Natural killer cell (primary cell): Measurements from ENCODE around the gene NCSTN. TPM values are rescaled to one million over a fixed set of nuclear protein-coding genes. Genes with fewer than 3 reads are reported as not detected.

ENCODE experiments used
- ATAC-seq, 3 donors: fragments of 150-1000 bp in 2 of 3; fragments of 200-7000 bp in 1 of 3; cut with Tn5 transposase; 1 replicate in 1 of 3; 2 replicates in 2 of 3; pipeline ENCODE4 v1.10.0; 2021; ENCODE audit warnings: mild to moderate bottlenecking in 2 of 3, moderate library complexity in 2 of 3
- DNase-seq, 2 donors: peaks; one replicate each; pipeline versions ENCODE4 v3.0.0 to v3.0.0-alpha.2; 2013 to 2021; ENCODE audit warnings: mixed read lengths in 1 of 2
- H3K27ac ChIP-seq: one replicate; pipeline ENCODE4 v1.5.1; 2013; ENCODE audit warnings: mild to moderate bottlenecking, low read length
- H3K27me3 ChIP-seq: one replicate; pipeline ENCODE4 v1.6.1; 2013; ENCODE audit warnings: low read length; ENCODE audit not compliant: control insufficient read depth, insufficient read depth
- H3K36me3 ChIP-seq: one replicate; pipeline ENCODE4 v1.6.1; 2013; ENCODE audit warnings: low read length; ENCODE audit not compliant: control insufficient read depth, insufficient read depth
- H3K4me1 ChIP-seq: one replicate; pipeline ENCODE4 v1.6.1; 2013; ENCODE audit warnings: low read length; ENCODE audit not compliant: control insufficient read depth, insufficient read depth
- H3K4me3 ChIP-seq: one replicate; pipeline ENCODE4 v1.5.1; 2013; ENCODE audit warnings: low read length
- H3K9me3 ChIP-seq: one replicate; pipeline ENCODE4 v1.6.1; 2013; ENCODE audit warnings: low read length; ENCODE audit not compliant: control insufficient read depth, insufficient read depth
- H3K27ac Mint-ChIP-seq, 2 donors: one replicate each; pipeline ENCODE4 v1.8.0; 2022; ENCODE audit warnings: mild to moderate bottlenecking in 2 of 2, mixed read lengths in 2 of 2, moderate library complexity in 1 of 2
- H3K27me3 Mint-ChIP-seq, 2 donors: one replicate each; pipeline ENCODE4 v1.8.0; 2022; ENCODE audit warnings: low read depth in 2 of 2, mixed read lengths in 2 of 2
- H3K36me3 Mint-ChIP-seq: one replicate; pipeline ENCODE4 v1.8.0; 2022; ENCODE audit warnings: mixed read lengths
- H3K4me1 Mint-ChIP-seq, 2 donors: one replicate each; pipeline ENCODE4 v1.8.0; 2022; ENCODE audit warnings: mixed read lengths in 2 of 2
- H3K4me3 Mint-ChIP-seq: one replicate; pipeline ENCODE4 v1.8.0; 2022; ENCODE audit warnings: mild to moderate bottlenecking, moderate library complexity, mixed read lengths
- H3K9me3 Mint-ChIP-seq, 2 donors: one replicate each; pipeline ENCODE4 v1.8.0; 2022; ENCODE audit warnings: mixed read lengths in 2 of 2
- WGBS: methylation state at CpG from one replicate; pipeline ENCODE4 v1.1.7; 2013; ENCODE audit warnings: missing lambda C conversion rate; ENCODE audit not compliant: insufficient coverage; 5-methylcytosine and 5-hydroxymethylcytosine counted together
- intact Hi-C: fragments of 100-400 bp; cut with micrococcal nuclease; formaldehyde crosslinking; loops from one replicate; pipeline ENCODE4 v1.14.2; 2022
- total RNA-seq, 4 donors: library from RNA; stranded (reverse); fragments of 120-200 nt in 1 of 4; gene quantifications; one replicate each; pipeline versions ENCODE4 v1.2.3 to v1.2.4, GENCODE V29; 2013 to 2022
- TF ChIP-seq, protein P1 (sequence below): fragments of 200-600 bp; IDR thresholded peaks from one replicate; pipeline ENCODE4 v1.8.0; 2022; ENCODE audit warnings: antibody characterized with exemption

The NCSTN gene
- total RNA-seq, 3 donors from 2014 or later (not counting 1 experiment from before 2014, with no cell fraction given) = 104 to 140 (median 110) TPM

DNA sequence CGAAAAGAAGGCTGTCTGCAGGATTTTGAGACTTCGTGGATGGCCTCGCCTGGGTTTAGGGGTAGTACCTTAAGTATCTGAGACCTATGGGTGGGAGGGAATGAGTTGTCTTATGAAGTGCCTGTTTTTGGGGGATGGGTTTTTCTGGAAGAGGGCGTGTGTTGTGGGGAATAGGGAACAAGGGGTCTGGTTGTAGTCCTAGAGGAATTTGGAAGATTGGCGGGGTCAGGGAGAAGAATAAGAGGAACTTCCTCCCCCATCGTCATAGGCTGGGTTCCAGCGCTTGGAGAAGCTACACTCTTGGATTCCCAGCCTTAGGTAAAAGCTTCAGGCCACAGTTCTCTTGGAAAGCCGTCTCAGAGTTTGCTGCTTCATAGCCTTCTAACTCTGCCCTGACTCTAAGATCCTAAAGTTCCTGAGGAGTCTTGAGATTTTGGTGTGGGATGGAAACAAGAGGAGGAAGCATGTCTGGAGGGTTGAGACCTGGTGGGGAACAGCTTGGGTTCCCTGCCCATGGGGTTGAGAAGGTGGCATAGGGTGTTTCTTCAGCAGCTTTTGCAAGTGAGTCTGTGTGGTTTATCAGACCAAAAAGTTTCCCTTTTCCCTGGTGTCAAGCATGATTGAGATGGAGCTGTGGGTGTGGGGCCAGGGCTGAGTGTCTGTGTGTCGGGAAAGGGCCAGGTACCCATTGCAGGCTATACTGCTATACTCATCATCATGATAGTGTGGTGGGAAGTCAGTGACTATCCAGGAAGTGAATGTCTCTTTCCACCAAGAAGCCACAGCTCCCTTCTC lies 59.0 kb downstream of the NCSTN start:
- Histone ChIP-seq H3K36me3 (no peaks in the 10 kb centered on the region), H3K27ac (no peak overlapping the region), H3K9me3 (no peaks in the 10 kb centered on the region), H3K4me3 (no peak overlapping the region), H3K4me1 (peaks cover 15% of the 10 kb centered on the region), H3K27me3 (peaks cover 19% of the 10 kb centered on the region)
- Mint-ChIP-seq H3K36me3 (no peaks in the 10 kb centered on the region), H3K4me1 (peaks cover 0 to 24% of the 10 kb centered on the region in 2 donors), H3K27ac (no peak overlapping the region), H3K27me3 (peaks cover 18 to 22% of the 10 kb centered on the region in 2 donors), H3K9me3 (no peaks in the 10 kb centered on the region), H3K4me3 (peak overlapping the region; percentile 25)
- intact Hi-C loops = no loop called here
- DNase-seq (no peak), ATAC-seq (no peak)
- WGBS = 85% methylated on average over 7 of the region's 9 CpGs
- TF ChIP-seq, protein P1, sequence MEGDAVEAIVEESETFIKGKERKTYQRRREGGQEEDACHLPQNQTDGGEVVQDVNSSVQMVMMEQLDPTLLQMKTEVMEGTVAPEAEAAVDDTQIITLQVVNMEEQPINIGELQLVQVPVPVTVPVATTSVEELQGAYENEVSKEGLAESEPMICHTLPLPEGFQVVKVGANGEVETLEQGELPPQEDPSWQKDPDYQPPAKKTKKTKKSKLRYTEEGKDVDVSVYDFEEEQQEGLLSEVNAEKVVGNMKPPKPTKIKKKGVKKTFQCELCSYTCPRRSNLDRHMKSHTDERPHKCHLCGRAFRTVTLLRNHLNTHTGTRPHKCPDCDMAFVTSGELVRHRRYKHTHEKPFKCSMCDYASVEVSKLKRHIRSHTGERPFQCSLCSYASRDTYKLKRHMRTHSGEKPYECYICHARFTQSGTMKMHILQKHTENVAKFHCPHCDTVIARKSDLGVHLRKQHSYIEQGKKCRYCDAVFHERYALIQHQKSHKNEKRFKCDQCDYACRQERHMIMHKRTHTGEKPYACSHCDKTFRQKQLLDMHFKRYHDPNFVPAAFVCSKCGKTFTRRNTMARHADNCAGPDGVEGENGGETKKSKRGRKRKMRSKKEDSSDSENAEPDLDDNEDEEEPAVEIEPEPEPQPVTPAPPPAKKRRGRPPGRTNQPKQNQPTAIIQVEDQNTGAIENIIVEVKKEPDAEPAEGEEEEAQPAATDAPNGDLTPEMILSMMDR = no peak

DNA sequence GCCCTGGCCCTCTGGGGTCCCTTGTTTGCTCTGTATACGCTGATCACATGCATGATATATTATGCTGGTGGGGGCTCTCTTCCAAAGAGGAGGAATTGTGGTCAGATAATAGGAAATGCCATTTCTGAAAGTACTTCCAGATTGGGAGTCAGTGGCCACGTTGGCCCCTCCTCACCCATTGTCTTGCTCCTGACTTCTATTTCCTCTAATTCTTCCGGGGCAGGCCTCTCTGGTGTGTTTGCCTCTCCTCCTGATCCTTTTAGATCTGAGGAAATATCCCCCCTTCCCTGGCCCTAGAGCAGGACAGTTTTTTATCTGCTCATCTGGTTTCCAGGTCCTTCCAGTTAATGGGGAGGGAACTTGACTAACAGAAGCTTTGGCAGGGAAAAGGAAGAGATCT lies 60.1 kb downstream of the NCSTN start:
- Mint-ChIP-seq H3K4me1 (peaks cover 0 to 24% of the 10 kb centered on the region in 2 donors), H3K36me3 (no peaks in the 10 kb centered on the region)

DNA sequence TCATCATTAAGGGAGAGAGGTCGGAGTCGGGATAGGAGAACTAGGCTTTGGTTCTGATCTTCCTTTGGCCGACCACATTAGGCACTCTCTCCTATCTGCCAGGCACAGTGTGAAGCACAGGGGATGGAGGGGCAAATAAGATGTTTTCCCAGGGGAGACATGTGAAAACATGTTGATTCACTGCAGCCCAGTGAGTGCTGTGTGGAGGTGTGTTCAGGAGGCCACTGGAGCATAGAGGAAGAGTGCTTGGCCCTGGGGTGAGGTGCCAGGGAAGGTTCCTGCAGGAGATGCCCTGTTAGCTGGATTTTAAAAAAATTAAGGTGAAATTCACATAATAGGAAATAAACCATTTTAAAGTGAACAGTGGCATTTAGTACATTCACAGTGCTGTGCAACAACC lies 60.9 kb downstream of the NCSTN start:
- 95% methylated on average over 3 of the region's 3 CpGs for WGBS
- no peak overlapping the region for H3K27ac Mint-ChIP-seq
- intact Hi-C loops = no loop called here
- H3K27me3 Mint-ChIP-seq = peaks cover 18 to 19% of the 10 kb centered on the region in 2 donors
- no peak for ATAC-seq
- no peaks in the 10 kb centered on the region for H3K36me3 ChIP-seq
- no peak overlapping the region for H3K4me3 Mint-ChIP-seq
- peaks cover 15% of the 10 kb centered on the region for H3K4me1 ChIP-seq
- H3K9me3 ChIP-seq = no peaks in the 10 kb centered on the region
- H3K4me1 Mint-ChIP-seq = peaks cover 0 to 24% of the 10 kb centered on the region in 2 donors
- H3K4me3 ChIP-seq = no peak overlapping the region
- H3K27me3 ChIP-seq = peaks cover 19% of the 10 kb centered on the region
- no peaks in the 10 kb centered on the region for H3K36me3 Mint-ChIP-seq
- DNase-seq = no peak
- TF ChIP-seq, protein P1 = no peak
- H3K27ac ChIP-seq = no peak overlapping the region
- H3K9me3 Mint-ChIP-seq = no peaks in the 10 kb centered on the region

More for the DNA sequence above, 60.1 kb downstream of the NCSTN start:
- H3K9me3 Mint-ChIP-seq = no peaks in the 10 kb centered on the region
- peaks cover 18 to 22% of the 10 kb centered on the region in 2 donors for H3K27me3 Mint-ChIP-seq
- no peak overlapping the region for H3K4me3 ChIP-seq
- WGBS = 62% methylated on average over 3 of the region's 3 CpGs
- intact Hi-C loops = no loop called here
- no peak overlapping the region for H3K27ac Mint-ChIP-seq
- peaks cover 19% of the 10 kb centered on the region for H3K27me3 ChIP-seq
- DNase-seq (no peak), ATAC-seq (no peak)
- no peak overlapping the region for H3K4me3 Mint-ChIP-seq
- peaks cover 15% of the 10 kb centered on the region for H3K4me1 ChIP-seq
- TF ChIP-seq, protein P1 = no peak
- no peaks in the 10 kb centered on the region for H3K36me3 ChIP-seq
- no peak overlapping the region for H3K27ac ChIP-seq
- H3K9me3 ChIP-seq = no peaks in the 10 kb centered on the region
